HG02981 (cell line): ENCODE data around the gene CCNT1.
"Not testable (repeated sequence)": the region's sequence is repeated elsewhere in the genome, so short reads cannot be mapped to it uniquely, and the experiment has no call there.

ENCODE experiments used
- ATAC-seq: cut with Tn5 transposase; IDR thresholded peaks from one replicate; pipeline ENCODE4 v1.9.1; 2021; ENCODE audit warnings: mild to moderate bottlenecking, moderate library complexity; ENCODE audit not compliant: unreplicated experiment

The CCNT1 gene

GRCh38 chr12:48691826-48692487 is 24.6 kb downstream of the CCNT1 start:
- no peak for ATAC-seq

- ATAC-seq: no peak
These were observed 25.5 kb downstream of the CCNT1 start for GRCh38 chr12:48690990-48691389.

DNA sequence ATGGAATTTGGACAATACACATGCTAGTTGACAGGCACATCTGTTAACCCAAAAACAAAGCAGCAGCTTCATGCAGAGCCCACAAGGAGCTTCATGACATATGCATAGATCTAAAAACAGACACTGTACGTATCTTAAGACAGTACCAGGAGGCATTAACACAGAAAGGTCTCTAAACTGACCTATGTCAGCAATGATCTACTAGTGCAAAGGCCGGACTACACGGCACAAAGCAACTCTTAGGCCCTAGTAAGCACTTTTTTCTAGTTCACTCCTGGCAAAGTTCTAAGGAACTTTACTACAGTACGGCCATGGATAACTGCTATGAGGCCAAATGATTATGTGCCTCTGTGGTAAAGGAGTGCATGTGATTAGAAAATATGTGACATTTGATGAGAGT is 26.1 kb downstream of the CCNT1 start:
- ATAC-seq: no peak

DNA sequence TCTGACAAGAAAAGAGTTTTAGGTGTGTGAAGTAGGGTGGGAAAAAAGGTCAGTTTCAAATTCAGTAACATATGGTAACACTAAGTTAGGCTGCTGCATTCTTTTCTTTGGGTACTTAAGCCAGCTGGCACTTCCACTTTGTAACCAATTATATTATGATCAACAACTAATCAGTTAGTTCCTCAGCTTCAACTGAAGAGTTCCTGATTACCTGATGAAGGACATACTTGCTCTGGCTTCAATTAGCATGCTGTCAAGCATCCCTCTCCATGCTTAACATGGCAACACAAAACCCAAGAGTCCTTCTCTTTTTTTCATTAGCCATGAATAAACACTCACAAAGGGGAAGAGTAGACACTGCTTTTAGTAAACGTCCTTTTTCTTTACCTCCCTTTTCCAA is 27.7 kb downstream of the CCNT1 start:
- ATAC-seq: no peak

DNA sequence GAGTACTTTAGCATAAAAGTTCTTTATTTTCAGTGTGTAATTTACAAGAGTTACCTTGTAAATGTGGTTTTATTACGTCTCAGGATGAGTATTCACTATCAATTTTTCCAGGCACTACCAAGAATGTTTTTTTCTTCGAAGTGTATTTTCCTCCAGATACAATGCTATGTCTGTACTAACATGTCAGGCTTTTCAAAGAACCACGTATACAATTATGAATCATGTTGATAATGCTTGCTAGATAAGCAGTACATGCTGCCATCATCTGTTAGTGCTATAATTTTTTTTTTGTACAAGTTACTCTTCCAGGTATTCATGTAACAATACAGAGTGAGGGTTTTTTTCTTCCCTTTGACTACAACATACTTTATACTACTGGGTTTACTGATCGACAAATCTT is 28.9 kb downstream of the CCNT1 start:
- ATAC-seq: no peak

- ATAC-seq: no peak
These were observed 29.7 kb downstream of the CCNT1 start for GRCh38 chr12:48686615-48687334.

DNA sequence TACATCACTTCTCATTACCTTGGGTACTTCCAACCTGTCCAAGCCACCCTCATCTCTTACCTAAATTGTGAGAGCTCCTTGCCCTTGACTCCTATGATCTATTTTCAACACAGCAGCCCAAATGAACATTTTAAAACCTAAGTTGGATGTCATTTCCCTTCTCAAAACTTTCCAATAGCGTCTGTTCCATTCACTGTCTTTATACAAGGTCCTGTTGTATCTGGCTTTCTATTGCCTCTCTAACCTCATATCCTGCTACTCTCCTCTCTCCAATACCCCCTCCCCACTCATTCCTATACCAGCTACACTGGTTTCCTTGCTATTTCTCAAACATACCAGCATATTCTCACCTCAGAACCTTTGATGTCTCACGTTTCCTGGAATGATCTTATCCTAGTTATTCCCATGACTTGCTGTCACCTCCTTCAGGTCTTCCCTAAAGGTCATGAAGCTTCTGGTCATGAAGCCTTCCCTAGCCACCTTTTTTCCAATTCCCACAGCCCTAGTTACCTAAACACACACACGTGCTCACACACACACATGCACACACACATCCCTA is 30.4 kb downstream of the CCNT1 start:
- no peak for ATAC-seq

GRCh38 chr12:48683534-48683933 is 33.0 kb downstream of the CCNT1 start:
- no peak for ATAC-seq

DNA sequence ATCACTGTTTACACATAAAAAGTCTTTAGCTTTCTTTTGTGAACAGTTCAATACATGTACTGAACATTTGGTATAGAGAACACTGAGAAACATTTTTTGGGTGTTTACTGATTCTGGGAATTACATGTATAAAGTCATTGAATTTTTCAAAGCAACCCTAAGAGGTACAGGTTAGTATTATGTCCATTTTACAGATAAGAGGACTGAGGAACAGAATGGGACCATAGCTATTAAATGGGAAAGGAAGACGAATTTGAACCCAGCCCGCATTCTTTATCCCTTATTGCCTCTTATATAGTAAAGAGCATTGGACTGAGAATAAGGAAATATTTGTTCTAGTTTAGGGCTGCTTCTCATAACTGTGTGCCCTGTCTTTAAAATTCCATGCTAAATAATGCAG is 33.6 kb downstream of the CCNT1 start:
- ATAC-seq: no peak

GRCh38 chr12:48682533-48682905 is 34.0 kb downstream of the CCNT1 start:
- not testable (repeated sequence) for ATAC-seq

DNA sequence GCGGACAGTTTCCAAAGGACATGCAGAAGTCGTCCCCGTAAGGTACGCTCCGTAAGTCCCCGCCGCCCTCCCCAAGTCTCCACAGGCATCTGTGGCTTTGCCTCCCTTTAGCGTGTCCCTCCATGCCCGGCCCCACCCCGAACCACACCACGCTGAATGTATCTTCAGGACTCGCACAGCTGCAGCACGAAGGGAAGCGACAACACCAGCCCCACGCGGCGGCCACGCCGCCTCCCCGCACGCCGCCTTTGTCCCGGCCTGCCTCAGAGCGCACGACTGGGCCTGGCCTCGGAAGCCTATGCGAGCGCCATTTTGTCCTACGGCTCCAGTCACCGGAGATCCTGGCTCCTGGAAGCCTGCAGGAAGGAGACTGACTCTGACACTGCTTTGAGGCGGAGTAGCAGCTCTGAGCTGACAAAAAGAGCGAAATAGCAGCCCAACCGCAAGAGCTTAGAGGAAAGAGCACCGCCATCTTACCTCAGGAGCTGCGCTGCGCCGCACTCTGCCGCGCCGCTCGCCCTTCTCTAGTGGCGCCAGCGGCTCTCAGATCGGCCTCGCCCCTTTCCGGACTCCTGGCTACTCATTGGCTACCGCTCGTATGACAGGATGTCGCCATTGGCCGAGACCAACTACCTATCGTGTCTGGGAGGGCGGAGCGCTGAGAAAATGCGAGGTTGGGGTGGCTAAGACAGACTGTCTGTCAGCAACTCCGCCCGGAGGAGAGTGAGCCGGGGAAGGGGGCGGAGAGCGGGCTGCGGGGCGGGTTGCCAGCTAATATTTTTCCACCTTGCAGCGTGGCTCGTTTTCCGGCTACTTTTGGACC is 34.6 kb downstream of the CCNT1 start, which contains the start of gene KANSL2:
KANSL2 (minus strand) TSS at position 529 of the 823 bp plus-strand sequence. CDS start 606 bp downstream, outside the sequence.
- ATAC-seq: peak; percentile 99

GRCh38 chr12:48681399-48681709 is 35.2 kb downstream of the CCNT1 start:
- no peak for ATAC-seq

DNA sequence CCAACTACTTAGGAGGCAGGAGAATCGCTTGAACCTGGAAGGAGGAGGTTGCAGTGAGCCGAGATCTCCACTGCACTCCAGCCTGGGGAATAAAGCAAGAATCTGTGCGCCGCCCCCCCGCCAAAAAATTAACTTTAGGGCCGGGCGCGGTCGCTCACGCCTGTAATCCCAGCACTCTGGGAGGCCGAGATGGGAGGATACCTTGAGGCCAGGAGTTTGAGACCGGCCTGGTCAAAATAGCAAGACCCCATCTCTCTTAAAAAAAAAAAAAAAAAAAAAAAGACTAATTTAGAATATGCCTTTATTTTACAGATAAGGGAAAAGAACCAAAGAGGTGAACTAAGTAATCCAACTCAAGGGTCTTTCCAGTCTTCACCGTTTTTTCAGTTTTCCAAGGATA is 35.6 kb downstream of the CCNT1 start:
- no peak for ATAC-seq

DNA sequence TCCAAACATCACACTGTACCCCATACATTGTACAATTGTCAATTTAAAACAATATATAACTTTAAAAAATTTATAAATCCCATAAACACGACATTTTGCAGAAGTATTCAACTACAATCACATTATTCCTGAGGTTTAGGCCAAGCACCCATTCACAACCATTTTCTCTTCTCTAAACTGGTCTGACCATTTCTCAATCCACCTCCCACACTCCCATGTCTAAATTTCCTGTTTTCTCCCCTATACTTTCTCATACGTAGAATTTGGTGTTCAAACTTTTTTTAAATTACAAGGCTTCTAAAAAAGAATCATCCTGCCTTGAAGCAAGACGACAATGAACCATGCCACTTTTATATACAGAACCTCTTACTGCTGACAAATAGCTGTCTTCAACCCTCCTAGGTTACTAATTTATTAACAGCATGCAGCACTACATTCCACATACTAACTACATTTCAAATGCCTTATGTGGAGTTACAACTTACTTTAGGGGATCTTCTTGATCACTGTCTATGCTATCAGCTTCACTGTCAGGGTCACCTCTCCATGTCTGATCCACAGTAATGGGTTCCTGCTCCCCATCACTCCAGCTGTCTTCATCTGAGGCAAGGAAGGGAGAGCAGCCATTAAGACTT is 37.8 kb downstream of the CCNT1 start:
- no peak for ATAC-seq

GRCh38 chr12:48671231-48671856 is 45.2 kb downstream of the CCNT1 start:
- ATAC-seq: no peak

DNA sequence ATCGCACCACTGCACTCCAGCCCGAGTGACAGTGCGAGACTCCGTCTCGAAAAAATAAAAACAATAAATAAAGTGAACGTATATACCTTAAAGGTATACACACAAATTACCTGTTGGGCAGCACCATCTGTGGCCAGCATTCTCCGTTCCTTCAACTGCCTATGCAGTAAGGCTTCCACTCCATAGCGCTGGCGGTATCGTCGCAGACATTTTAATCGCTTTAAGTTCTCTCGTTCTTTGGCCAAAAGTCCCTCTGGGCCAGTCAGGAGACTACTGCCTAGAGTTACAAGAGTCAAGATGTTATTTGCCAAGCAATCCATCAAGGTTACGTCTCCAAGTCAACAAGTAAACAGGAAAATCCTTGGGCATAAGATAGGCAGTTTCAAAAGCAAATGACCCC is 47.5 kb downstream of the CCNT1 start:
- no peak for ATAC-seq

DNA sequence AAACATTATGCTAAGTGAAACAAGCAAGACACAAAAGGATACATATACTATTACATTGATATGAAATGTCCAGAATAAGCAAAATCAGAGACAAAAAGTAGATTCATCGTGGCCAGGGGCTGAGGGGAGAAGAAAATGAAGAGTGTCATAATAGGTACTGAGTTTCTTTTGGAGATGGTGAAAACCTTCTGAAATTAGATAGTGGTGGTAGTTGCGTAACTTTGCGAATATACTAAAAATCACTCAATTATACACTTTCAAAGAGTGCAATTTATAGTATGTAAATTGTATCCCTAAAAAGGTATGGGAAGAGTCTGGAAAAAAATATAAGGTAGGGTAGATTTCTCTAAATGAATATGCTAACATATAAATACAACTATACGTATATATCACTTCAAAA is 56.6 kb downstream of the CCNT1 start:
- ATAC-seq: no peak

GRCh38 chr12:48651681-48652080 is 64.8 kb downstream of the CCNT1 start:
- ATAC-seq: no peak

- not testable (repeated sequence) for ATAC-seq
These were observed 71.2 kb downstream of the CCNT1 start for GRCh38 chr12:48645354-48645753.

GRCh38 chr12:48643011-48643410 is 73.5 kb downstream of the CCNT1 start:
- no peak for ATAC-seq
